ENCODE data around the gene PREB. TPM values are rescaled to one million over a fixed set of nuclear protein-coding genes. Genes with fewer than 3 reads are reported as not detected.

Gene PREB
- total and polyA plus RNA-seq, 12 donors, result 41.6 to 73.7 (median 48.8) TPM

DNA sequence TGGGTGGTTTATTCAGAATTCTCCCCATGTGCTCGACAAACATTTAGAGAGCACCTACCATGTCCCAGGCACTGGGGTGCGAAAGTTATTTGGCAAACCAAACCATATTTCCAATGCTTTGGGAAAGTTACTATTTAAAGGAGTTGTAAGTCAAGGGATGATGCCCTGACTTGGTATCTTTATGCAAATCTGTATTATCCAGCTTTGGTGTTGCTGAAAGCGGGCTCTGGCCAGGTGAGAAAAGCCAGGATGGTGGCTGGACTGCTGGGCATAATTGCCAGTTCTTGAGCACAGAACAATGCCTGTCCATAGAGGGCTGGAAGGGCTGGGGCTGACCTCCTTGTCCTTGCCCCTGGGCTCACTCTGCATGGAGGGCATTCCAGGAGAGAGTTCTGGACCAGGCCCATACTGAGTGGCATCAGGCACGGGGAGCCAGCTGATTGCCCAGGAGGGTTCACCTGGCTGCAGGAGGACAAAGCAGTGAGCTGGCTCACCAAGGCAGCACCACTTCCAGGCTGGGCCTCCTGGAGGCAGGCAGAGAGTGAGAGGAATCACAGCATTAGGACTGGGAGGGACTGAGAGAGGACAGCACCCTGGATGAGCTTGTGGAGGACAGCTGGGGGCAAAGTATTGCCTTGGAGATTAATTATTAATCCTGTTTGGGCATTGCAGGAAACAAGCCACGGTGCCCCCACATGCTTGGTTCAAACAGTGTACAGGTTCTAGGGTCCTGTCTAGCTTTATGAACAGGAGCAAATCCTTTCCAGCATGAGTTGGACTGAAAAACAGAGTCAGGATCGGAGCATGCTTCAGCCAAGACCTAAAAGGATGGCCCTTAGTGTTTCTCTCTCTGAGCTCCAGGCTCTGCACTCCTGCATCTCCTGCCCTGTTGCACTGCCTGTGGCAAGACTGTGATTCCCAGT, 40.7 kb downstream of the PREB start:
- H3K27ac ChIP-seq, result no peak overlapping the region
- DNase-seq (no peak), ATAC-seq (no peak)
- H3K36me3 ChIP-seq, result no peaks in the 10 kb centered on the region
- 89 to 93% methylated on average over 6 of the region's 6 CpGs for WGBS, 2 donors
- H3K27me3 ChIP-seq, result no peaks in the 10 kb centered on the region
- TF ChIP-seq, protein P1, sequence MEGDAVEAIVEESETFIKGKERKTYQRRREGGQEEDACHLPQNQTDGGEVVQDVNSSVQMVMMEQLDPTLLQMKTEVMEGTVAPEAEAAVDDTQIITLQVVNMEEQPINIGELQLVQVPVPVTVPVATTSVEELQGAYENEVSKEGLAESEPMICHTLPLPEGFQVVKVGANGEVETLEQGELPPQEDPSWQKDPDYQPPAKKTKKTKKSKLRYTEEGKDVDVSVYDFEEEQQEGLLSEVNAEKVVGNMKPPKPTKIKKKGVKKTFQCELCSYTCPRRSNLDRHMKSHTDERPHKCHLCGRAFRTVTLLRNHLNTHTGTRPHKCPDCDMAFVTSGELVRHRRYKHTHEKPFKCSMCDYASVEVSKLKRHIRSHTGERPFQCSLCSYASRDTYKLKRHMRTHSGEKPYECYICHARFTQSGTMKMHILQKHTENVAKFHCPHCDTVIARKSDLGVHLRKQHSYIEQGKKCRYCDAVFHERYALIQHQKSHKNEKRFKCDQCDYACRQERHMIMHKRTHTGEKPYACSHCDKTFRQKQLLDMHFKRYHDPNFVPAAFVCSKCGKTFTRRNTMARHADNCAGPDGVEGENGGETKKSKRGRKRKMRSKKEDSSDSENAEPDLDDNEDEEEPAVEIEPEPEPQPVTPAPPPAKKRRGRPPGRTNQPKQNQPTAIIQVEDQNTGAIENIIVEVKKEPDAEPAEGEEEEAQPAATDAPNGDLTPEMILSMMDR (IDR thresholded peaks at IDR 0.05), result no peak
- intact Hi-C loops (cut with DNase I), result loop anchor here in 2 of 10 donors (10.0 kb wide), 1 partner anchor 211 kb away; the partner anchor contains the start of gene UCN (in 2 of the 2)
- H3K4me1 ChIP-seq, result peaks cover 0 to 14% (median 12%) of the 10 kb centered on the region in 9 donors
- no peak overlapping the region for H3K4me3 ChIP-seq
- no peaks in the 10 kb centered on the region for H3K9me3 ChIP-seq

DNA sequence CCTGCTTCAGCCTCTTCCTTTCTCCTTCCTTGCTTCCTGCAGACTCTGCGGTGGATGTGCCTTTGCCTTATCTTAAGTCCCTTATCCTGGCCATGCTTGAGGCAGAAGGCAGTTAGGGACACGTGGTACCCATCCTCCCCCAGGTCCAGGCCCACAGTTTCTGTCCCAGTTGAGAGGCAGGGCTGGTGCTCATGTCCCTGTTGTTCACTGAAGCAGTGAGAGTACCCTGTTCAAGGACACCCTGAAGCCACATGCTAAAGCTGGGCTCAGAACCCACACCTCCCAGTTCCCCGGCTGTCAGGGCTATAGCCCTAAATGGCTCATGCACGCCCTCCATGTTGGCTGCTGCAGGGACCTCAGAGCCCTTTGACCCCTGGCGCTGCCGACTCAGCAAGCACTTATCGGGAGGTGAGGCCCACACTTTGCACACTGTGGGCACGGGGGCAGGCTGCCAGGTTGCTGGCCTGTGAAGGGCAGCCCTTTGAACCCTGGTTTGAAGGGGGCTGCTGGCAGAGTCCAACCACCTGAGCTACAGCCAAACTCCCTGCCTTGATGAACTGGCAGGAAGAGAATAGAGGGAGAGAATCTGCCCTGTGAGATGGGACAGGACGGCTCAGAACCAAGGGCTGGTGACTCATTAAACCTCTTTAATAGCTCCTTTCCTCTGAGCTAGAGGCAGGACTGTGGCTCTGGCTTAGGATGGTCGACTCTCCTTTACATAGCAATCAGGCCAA, 41.6 kb downstream of the PREB start:
- 76 to 78% methylated on average over 10 of the region's 10 CpGs for WGBS, 2 donors
- intact Hi-C loops (cut with DNase I), result loop anchor here in 2 of 10 donors (10.0 kb wide), 1 partner anchor 212 kb away; the partner anchor contains the start of gene UCN (in 2 of the 2)
- ATAC-seq, result no peak
- H3K27ac ChIP-seq, result no peak overlapping the region
- no peaks in the 10 kb centered on the region for H3K36me3 ChIP-seq
- H3K9me3 ChIP-seq, result no peaks in the 10 kb centered on the region
- DNase-seq, result no peak
- H3K4me3 ChIP-seq, result no peak overlapping the region
- H3K27me3 ChIP-seq, result no peaks in the 10 kb centered on the region
- TF ChIP-seq, protein P1 (IDR thresholded peaks at IDR 0.05), result no peak
- peaks cover 0 to 14% (median 12%) of the 10 kb centered on the region in 9 donors for H3K4me1 ChIP-seq

DNA sequence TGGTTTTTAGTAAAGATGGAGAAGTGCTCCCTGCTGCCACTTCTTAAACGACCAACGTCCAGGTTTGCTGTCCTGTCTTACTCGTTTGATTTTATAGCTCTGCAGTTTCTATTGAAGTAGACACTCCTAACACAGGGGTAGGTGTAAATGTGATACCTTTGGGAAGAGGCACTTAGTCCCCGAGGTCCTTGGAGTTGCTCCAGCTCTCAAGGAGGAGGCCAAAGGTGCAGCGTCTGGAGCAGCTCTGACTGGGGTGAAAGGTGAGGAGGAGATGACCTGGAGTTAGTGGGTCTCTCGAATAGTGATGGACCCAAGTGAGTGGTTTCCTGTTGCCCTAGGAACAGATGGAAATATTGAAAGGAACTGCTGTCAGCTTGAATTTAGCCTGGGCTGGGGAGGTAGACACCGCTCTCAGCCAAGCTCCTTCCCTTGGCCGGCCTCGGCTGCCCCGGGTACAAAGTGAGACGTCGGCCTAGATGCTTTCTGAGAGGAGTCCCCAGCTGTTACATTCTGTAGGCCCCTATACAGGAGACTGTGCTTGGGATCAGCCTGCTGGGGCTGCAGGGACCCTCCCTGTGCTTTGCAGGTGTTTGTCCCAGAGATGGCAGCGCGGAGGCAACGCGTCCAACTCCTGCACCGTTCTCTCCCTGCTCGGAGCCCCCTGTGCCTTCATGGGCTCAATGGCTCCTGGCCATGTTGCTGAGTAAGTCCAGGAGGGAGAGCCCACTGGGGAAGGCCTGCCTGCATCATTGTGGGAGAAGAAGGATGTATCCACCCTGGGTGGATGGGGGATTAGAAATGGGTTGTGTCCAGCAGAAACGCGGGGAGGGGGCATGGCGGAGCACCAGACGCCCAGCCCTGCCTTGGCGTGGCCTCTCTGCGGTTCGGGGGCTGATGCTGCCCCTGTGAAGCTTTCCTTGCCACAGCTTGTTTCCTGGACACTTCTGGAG, 42.4 kb downstream of the PREB start:
- ATAC-seq, result no peak
- H3K27ac ChIP-seq, result no peak overlapping the region
- intact Hi-C loops (cut with DNase I), result loop anchor here in 2 of 10 donors (10.0 kb wide), 1 partner anchor 213 kb away; the partner anchor contains the start of gene UCN (in 2 of the 2)

More for the DNA sequence above, 42.4 kb downstream of the PREB start:
- no peaks in the 10 kb centered on the region for H3K36me3 ChIP-seq
- 78 to 79% methylated on average over 25 of the region's 25 CpGs for WGBS, 2 donors
- TF ChIP-seq, protein P1 (IDR thresholded peaks at IDR 0.05), result no peak
- DNase-seq, result no peak
- H3K27me3 ChIP-seq, result no peaks in the 10 kb centered on the region
- H3K4me1 ChIP-seq, result peaks cover 4 to 22% (median 16%) of the 10 kb centered on the region in 9 donors
- H3K4me3 ChIP-seq, result no peak overlapping the region
- H3K9me3 ChIP-seq, result no peaks in the 10 kb centered on the region
